HL-60 (cell line): ENCODE results near the gene B4GALT6.

ENCODE experiments used
- DNase-seq, 2 experiments: peaks; one replicate each; pipeline ENCODE4 v3.0.0-alpha.2; 2010 to 2020; ENCODE audit warnings: low read depth in 1 of 2, low spot score in 1 of 2
- H3K27ac ChIP-seq: fragments of 250-450 bp; sonication (Bioruptor Pico); replicated peaks from 2 replicates; pipeline ENCODE4 v1.5.1; 2020; ENCODE audit warnings: mild to moderate bottlenecking, moderate library complexity
- H3K27me3 ChIP-seq: fragments of 250-450 bp; sonication (Bioruptor Pico); 2 replicates; pipeline ENCODE4 v1.5.1; 2021; ENCODE audit warnings: mild to moderate bottlenecking, moderate library complexity; ENCODE audit not compliant: insufficient read depth, poor library complexity, severe bottlenecking
- H3K4me3 ChIP-seq: replicated peaks from 2 replicates; pipeline ENCODE4 v1.5.1; 2011; ENCODE audit warnings: mild to moderate bottlenecking, control low read depth, low read length; ENCODE audit not compliant: insufficient read depth
- GABPA ChIP-seq: IDR thresholded peaks from 2 replicates; pipeline ENCODE4 v1.6.1; 2012; ENCODE audit warnings: low read depth
- POLR2AphosphoS5 ChIP-seq: IDR thresholded peaks from 2 replicates; pipeline ENCODE4 v1.6.1; 2012; ENCODE audit warnings: low read depth
- SPI1 ChIP-seq: IDR thresholded peaks from 2 replicates; pipeline ENCODE4 v1.6.1; 2012; ENCODE audit warnings: low read depth, mild to moderate bottlenecking, borderline replicate concordance
- TF ChIP-seq, protein P1 (sequence below): IDR thresholded peaks from 2 replicates; pipeline ENCODE4 v1.6.1; 2012; ENCODE audit warnings: low read depth; ENCODE audit not compliant: insufficient replicate concordance
- TF ChIP-seq, protein P2 (sequence below): IDR thresholded peaks from one replicate; pipeline ENCODE4 v1.5.1; 2011; ENCODE audit warnings: low read length, control low read depth, inconsistent platforms; ENCODE audit not compliant: insufficient read depth

The B4GALT6 gene

DNA sequence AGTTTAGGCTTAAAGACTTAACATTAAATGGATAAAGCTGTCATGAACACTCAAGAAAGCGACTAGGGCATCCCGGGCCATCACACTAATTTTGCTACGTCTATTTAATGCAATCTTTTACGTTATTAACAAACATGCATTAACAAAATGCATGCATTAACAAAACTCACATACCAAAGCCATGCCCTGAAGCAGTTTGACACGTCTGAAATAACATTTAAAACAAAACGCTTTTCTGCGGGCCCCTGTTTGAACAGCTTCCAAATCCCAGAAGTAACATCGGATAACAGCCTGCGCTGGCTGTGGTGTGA lies 458 bp downstream of the B4GALT6 start:
- peaks cover 38% of the 10 kb centered on the region for H3K27me3 ChIP-seq
- TF ChIP-seq, protein P1, sequence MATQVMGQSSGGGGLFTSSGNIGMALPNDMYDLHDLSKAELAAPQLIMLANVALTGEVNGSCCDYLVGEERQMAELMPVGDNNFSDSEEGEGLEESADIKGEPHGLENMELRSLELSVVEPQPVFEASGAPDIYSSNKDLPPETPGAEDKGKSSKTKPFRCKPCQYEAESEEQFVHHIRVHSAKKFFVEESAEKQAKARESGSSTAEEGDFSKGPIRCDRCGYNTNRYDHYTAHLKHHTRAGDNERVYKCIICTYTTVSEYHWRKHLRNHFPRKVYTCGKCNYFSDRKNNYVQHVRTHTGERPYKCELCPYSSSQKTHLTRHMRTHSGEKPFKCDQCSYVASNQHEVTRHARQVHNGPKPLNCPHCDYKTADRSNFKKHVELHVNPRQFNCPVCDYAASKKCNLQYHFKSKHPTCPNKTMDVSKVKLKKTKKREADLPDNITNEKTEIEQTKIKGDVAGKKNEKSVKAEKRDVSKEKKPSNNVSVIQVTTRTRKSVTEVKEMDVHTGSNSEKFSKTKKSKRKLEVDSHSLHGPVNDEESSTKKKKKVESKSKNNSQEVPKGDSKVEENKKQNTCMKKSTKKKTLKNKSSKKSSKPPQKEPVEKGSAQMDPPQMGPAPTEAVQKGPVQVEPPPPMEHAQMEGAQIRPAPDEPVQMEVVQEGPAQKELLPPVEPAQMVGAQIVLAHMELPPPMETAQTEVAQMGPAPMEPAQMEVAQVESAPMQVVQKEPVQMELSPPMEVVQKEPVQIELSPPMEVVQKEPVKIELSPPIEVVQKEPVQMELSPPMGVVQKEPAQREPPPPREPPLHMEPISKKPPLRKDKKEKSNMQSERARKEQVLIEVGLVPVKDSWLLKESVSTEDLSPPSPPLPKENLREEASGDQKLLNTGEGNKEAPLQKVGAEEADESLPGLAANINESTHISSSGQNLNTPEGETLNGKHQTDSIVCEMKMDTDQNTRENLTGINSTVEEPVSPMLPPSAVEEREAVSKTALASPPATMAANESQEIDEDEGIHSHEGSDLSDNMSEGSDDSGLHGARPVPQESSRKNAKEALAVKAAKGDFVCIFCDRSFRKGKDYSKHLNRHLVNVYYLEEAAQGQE, result no peak
- TF ChIP-seq SPI1, result no peak
- no peak for TF ChIP-seq GABPA
- no peak for DNase-seq
- no peak overlapping the region for H3K27ac ChIP-seq
- H3K4me3 ChIP-seq, result no peak overlapping the region

DNA sequence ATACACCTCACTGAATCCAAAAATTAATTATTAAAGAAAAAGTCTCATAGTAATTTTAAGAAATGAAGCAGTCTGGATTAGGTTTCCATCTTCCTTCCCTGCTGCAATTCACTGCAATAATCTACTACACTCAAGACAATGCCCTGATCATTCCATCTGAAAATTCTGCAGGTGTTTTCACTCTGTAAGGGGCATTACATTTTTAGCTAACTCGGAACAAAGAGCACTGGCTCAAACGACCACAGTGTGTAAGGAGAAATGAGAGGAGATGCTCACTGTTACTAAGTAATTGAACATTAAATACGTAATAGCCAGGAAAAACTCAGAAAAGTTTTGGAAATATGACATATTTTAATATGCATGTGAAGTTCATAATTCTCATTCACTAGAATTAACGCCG lies 1.3 kb downstream of the B4GALT6 start:
- Histone ChIP-seq H3K27ac (no peak overlapping the region), H3K4me3 (no peak overlapping the region), H3K27me3 (peaks cover 38% of the 10 kb centered on the region)
- DNase-seq, result no peak
- TF ChIP-seq POLR2AphosphoS5 (no peak), SPI1 (no peak), GABPA (no peak)
- TF ChIP-seq, protein P2, sequence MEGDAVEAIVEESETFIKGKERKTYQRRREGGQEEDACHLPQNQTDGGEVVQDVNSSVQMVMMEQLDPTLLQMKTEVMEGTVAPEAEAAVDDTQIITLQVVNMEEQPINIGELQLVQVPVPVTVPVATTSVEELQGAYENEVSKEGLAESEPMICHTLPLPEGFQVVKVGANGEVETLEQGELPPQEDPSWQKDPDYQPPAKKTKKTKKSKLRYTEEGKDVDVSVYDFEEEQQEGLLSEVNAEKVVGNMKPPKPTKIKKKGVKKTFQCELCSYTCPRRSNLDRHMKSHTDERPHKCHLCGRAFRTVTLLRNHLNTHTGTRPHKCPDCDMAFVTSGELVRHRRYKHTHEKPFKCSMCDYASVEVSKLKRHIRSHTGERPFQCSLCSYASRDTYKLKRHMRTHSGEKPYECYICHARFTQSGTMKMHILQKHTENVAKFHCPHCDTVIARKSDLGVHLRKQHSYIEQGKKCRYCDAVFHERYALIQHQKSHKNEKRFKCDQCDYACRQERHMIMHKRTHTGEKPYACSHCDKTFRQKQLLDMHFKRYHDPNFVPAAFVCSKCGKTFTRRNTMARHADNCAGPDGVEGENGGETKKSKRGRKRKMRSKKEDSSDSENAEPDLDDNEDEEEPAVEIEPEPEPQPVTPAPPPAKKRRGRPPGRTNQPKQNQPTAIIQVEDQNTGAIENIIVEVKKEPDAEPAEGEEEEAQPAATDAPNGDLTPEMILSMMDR, result no peak
- TF ChIP-seq, protein P1, result no peak

DNA sequence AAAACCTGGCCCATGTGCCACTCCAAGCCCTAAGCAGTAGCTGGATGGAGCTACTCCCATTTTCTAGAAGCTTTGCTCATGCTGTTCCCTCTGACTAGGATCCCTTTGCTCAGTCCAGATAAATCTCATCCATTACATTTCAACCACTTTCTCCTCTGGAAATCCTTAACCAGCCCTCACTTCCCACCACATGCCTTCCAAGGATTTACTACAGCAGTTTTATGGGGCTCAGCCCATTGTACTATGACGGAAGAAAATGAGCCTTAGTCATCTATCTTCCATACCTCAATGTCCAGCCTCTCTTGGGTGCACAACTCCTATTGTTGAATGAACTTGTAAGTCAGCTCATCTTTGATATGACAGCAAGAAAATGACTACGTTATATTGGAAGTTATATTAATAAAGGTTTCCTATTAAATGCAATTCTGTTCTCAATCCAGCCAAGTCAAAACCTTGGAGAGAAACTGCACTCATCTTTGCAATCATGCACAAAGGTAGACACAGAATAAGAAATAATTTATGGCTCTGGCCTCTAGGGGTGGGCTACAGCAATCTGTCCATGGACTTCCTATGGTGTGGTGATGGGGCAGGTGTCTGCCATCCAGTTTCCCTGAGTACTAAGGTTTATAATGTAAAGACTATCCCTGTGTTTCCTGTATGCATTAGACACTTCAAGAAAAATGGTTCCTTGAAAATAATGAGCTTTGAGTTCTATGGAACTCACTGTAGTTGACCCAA lies 3.4 kb downstream of the B4GALT6 start:
- TF ChIP-seq, protein P1, result no peak
- TF ChIP-seq GABPA (no peak), POLR2AphosphoS5 (no peak)
- TF ChIP-seq, protein P2, result no peak
- no peak for DNase-seq
- Histone ChIP-seq H3K4me3 (no peak overlapping the region), H3K27ac (no peak overlapping the region), H3K27me3 (peaks cover 29% of the 10 kb centered on the region)

DNA sequence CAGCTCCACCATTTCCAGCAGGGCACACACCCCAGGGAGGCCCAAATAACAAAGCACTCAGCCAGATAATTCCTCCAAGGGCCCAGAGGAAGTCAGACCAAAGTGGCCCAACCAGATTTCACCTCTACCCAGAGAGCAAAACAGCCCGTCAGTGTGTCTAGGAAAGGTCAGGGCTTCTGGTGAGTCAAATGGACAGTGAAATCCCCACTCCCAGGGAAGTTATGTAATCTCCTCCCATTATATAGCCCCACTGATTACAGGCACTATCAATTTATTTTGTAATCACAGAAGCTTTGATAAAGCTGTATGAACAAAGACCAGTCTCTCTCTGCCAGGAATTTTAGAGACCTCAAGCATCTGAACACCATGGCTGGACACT lies 4.0 kb downstream of the B4GALT6 start:
- Histone ChIP-seq H3K4me3 (no peak overlapping the region), H3K27ac (no peak overlapping the region), H3K27me3 (peaks cover 29% of the 10 kb centered on the region)
- no peak for TF ChIP-seq GABPA
- DNase-seq, result no peak
